Measurements from ENCODE around the gene TRHDE.

DNA sequence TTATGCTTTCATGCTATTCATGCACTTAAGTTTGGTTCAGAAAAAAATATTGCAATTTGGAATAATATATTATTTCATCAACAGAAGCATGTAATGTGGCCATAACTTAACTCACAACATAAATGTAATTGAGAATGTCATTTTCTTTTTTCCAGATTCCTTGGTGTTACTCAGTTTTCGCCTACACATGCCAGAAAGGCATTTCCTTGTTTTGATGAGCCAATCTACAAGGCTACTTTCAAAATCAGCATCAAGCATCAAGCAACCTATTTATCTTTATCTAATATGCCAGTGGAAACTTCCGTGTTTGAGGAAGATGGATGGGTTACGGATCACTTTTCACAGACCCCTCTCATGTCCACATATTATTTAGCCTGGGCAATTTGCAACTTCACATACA, 14.4 kb downstream of the TRHDE start:
- TF ChIP-seq FOS (IDR thresholded peaks at IDR 0.05; ENCODE audit: borderline replicate concordance, insufficient read depth, low read length) (no peak), CTCF (IDR thresholded peaks at IDR 0.05; ENCODE audit: extremely low read depth in 1 of 2, insufficient read depth in 1 of 2, low read depth in 1 of 2, low read length in 2 of 2) (no peak), EZH2 (IDR thresholded peaks at IDR 0.05; ENCODE audit: borderline replicate concordance, low read depth, low read length, severe bottlenecking) (no peak), POLR2AphosphoS5 (IDR thresholded peaks at IDR 0.05; ENCODE audit: insufficient read depth, low read depth, low read length) (no peak), MYC (IDR thresholded peaks at IDR 0.05; ENCODE audit: low read depth, low read length) (no peak), POLR2A (IDR thresholded peaks at IDR 0.05; ENCODE audit: low read depth, low read length) (no peak), GATA2 (IDR thresholded peaks at IDR 0.05; ENCODE audit: insufficient read depth, insufficient read length, low read depth, low read length) (no peak)
- TF ChIP-seq, protein P1, sequence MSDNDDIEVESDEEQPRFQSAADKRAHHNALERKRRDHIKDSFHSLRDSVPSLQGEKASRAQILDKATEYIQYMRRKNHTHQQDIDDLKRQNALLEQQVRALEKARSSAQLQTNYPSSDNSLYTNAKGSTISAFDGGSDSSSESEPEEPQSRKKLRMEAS (IDR thresholded peaks at IDR 0.05; ENCODE audit: insufficient read depth, insufficient read length) = no peak
